BLaER1 (cell line): Measurements from ENCODE around the gene TAOK2.
A peak's percentile ranks its signal among the peaks of the same experiment; 100 is the strongest.
"Not testable (repeated sequence)": the region's sequence is repeated elsewhere in the genome, so short reads cannot be mapped to it uniquely, and the experiment has no call there.

Source experiments
- H3K27ac ChIP-seq: shearing (Covaris generic); formaldehyde crosslinking; 2 replicates; pipeline ENCODE4 v1.8.1; 2022
- H3K27me3 ChIP-seq: shearing (Covaris generic); formaldehyde crosslinking; 2 replicates; pipeline ENCODE4 v1.8.1; 2022
- H3K36me3 ChIP-seq: shearing (Covaris generic); formaldehyde crosslinking; 2 replicates; pipeline ENCODE4 v1.8.1; 2022
- H3K4me1 ChIP-seq: shearing (Covaris generic); formaldehyde crosslinking; 2 replicates; pipeline ENCODE4 v1.8.1; 2022
- H3K4me2 ChIP-seq: shearing (Covaris generic); formaldehyde crosslinking; 2 replicates; pipeline ENCODE4 v1.8.1; 2022
- H3K4me3 ChIP-seq: shearing (Covaris generic); formaldehyde crosslinking; 2 replicates; pipeline ENCODE4 v1.8.1; 2022
- H3K9ac ChIP-seq: shearing (Covaris generic); formaldehyde crosslinking; 2 replicates; pipeline ENCODE4 v1.8.1; 2022
- H3K9me3 ChIP-seq: shearing (Covaris generic); formaldehyde crosslinking; 2 replicates; pipeline ENCODE4 v1.8.1; 2022
- H4K20me1 ChIP-seq: shearing (Covaris generic); formaldehyde crosslinking; 2 replicates; pipeline ENCODE4 v1.8.1; 2022
- Cebpa-rat ChIP-seq: shearing (Covaris generic); IDR thresholded peaks from 2 replicates; pipeline ENCODE4 v1.8.1; 2022

Gene TAOK2

GRCh38 chr16:30028438-30029076 is 54.9 kb downstream of the TAOK2 start:
- peaks cover 67% of the 10 kb centered on the region for H3K27me3 ChIP-seq
- no peak overlapping the region for H3K9ac ChIP-seq
- H4K20me1 ChIP-seq: peaks cover 22% of the 10 kb centered on the region; the same call in 1 of the 2 replicates
- H3K27ac ChIP-seq: no peak overlapping the region
- no peak for TF ChIP-seq Cebpa-rat
- H3K4me1 ChIP-seq: peaks cover 24% of the 10 kb centered on the region
- no peaks in the 10 kb centered on the region for H3K9me3 ChIP-seq
- no peaks in the 10 kb centered on the region for H3K36me3 ChIP-seq
- no peak overlapping the region for H3K4me3 ChIP-seq
- no peak overlapping the region for H3K4me2 ChIP-seq

GRCh38 chr16:30030011-30030685 is 56.5 kb downstream of the TAOK2 start:
- Histone ChIP-seq H3K4me1 (peaks cover 26% of the 10 kb centered on the region), H3K36me3 (no peaks in the 10 kb centered on the region), H3K9ac (no peak overlapping the region), H4K20me1 (peaks cover 22% of the 10 kb centered on the region; the same call in 1 of the 2 replicates), H3K4me3 (no peak overlapping the region), H3K27me3 (peaks cover 67% of the 10 kb centered on the region), H3K4me2 (no peak overlapping the region), H3K9me3 (no peaks in the 10 kb centered on the region), H3K27ac (no peak overlapping the region)
- no peak for TF ChIP-seq Cebpa-rat

GRCh38 chr16:30030841-30031413 is 57.3 kb downstream of the TAOK2 start, which contains the start of gene TLCD3B:
TLCD3B (minus strand) TSS chr16:30031271; CDS start chr16:30030527, 744 bp downstream.
- H3K4me3 ChIP-seq: no peak within 1 kb of the TSS
- no peak for TF ChIP-seq Cebpa-rat

GRCh38 chr16:30031477-30031918 is 57.8 kb downstream of the TAOK2 start:
- Histone ChIP-seq H3K27ac (no peak overlapping the region), H3K4me2 (peak overlapping the region; percentile 55), H3K4me3 (no peak overlapping the region), H3K9me3 (no peaks in the 10 kb centered on the region), H3K9ac (no peak overlapping the region), H3K27me3 (peaks cover 56% of the 10 kb centered on the region), H3K36me3 (no peaks in the 10 kb centered on the region), H3K4me1 (peaks cover 26% of the 10 kb centered on the region), H4K20me1 (peaks cover 22% of the 10 kb centered on the region; the same call in 1 of the 2 replicates)
- no peak for TF ChIP-seq Cebpa-rat

More at GRCh38 chr16:30030841-30031413, 57.3 kb downstream of the TAOK2 start, which contains the start of gene TLCD3B:
- Histone ChIP-seq H3K27ac (no peak within 1 kb of the TSS), H3K36me3 (no peaks in the 10 kb centered on the region), H4K20me1 (peaks cover 22% of the 10 kb centered on the region; the same call in 1 of the 2 replicates), H3K9ac (no peak within 1 kb of the TSS), H3K27me3 (peaks cover 59% of the 10 kb centered on the region), H3K4me1 (peaks cover 26% of the 10 kb centered on the region), H3K4me2 (peak within 1 kb of the TSS; percentile 55), H3K9me3 (no peaks in the 10 kb centered on the region)

GRCh38 chr16:30032083-30032819 is 58.6 kb downstream of the TAOK2 start:
- Histone ChIP-seq H4K20me1 (peaks cover 22% of the 10 kb centered on the region; the same call in 1 of the 2 replicates), H3K4me3 (no peak overlapping the region), H3K4me1 (peaks cover 26% of the 10 kb centered on the region), H3K36me3 (no peaks in the 10 kb centered on the region), H3K9ac (no peak overlapping the region), H3K4me2 (peak overlapping the region; percentile 55), H3K9me3 (no peaks in the 10 kb centered on the region), H3K27me3 (peaks cover 49% of the 10 kb centered on the region), H3K27ac (no peak overlapping the region)
- no peak for TF ChIP-seq Cebpa-rat

- no peaks in the 10 kb centered on the region for H3K9me3 ChIP-seq
- no peak overlapping the region for H3K4me3 ChIP-seq
- peaks cover 26% of the 10 kb centered on the region for H3K4me1 ChIP-seq
- peaks cover 16% of the 10 kb centered on the region; the same call in 1 of the 2 replicates for H4K20me1 ChIP-seq
- no peak for TF ChIP-seq Cebpa-rat
- H3K9ac ChIP-seq: no peak overlapping the region
- no peaks in the 10 kb centered on the region for H3K36me3 ChIP-seq
- peak overlapping the region; percentile 55 for H3K4me2 ChIP-seq
- peaks cover 38% of the 10 kb centered on the region for H3K27me3 ChIP-seq
- no peak overlapping the region for H3K27ac ChIP-seq
Observed at GRCh38 chr16:30033270-30033669, 59.6 kb downstream of the TAOK2 start.

- Histone ChIP-seq H4K20me1 (no peaks in the 10 kb centered on the region), H3K27me3 (no peaks in the 10 kb centered on the region)
Observed at GRCh38 chr16:30040221-30040620, 66.6 kb downstream of the TAOK2 start.

GRCh38 chr16:30040690-30041089 is 67.0 kb downstream of the TAOK2 start:
- not testable (repeated sequence) for H3K9ac ChIP-seq, H3K4me2 ChIP-seq, H3K27ac ChIP-seq, H3K36me3 ChIP-seq, H3K4me3 ChIP-seq, H3K4me1 ChIP-seq, H4K20me1 ChIP-seq, H3K27me3 ChIP-seq, H3K9me3 ChIP-seq

More at GRCh38 chr16:30040221-30040620, 66.6 kb downstream of the TAOK2 start:
- Histone ChIP-seq H3K9me3 (no peaks in the 10 kb centered on the region), H3K4me2 (no peak overlapping the region), H3K27ac (no peak overlapping the region), H3K4me3 (no peak overlapping the region), H3K9ac (no peak overlapping the region), H3K36me3 (no peaks in the 10 kb centered on the region), H3K4me1 (no peaks in the 10 kb centered on the region)
- no peak for TF ChIP-seq Cebpa-rat

- Histone ChIP-seq H3K9ac (no peak overlapping the region), H4K20me1 (no peaks in the 10 kb centered on the region), H3K4me1 (no peaks in the 10 kb centered on the region), H3K27me3 (no peaks in the 10 kb centered on the region), H3K36me3 (no peaks in the 10 kb centered on the region), H3K4me3 (no peak overlapping the region), H3K9me3 (no peaks in the 10 kb centered on the region), H3K4me2 (no peak overlapping the region), H3K27ac (no peak overlapping the region)
- TF ChIP-seq Cebpa-rat: no peak
Observed at GRCh38 chr16:30041841-30042240, 68.2 kb downstream of the TAOK2 start.
